Activated naive CD4-positive, alpha-beta T cell treated with anti-CD3 and anti-CD28 coated beads, Interleukin-2, amount 50 U/mL, for 24 hours (primary cell): ENCODE results near the gene ADAMTS17.
"Not testable (repeated sequence)": the region's sequence is repeated elsewhere in the genome, so short reads cannot be mapped to it uniquely, and the experiment has no call there.

ENCODE experiments used
- H3K27ac Mint-ChIP-seq: one replicate; pipeline ENCODE4 v1.8.0; 2021; ENCODE audit warnings: mild to moderate bottlenecking, mixed read lengths
- H3K27me3 Mint-ChIP-seq: one replicate; pipeline ENCODE4 v1.8.0; 2021; ENCODE audit warnings: mixed read lengths
- H3K36me3 Mint-ChIP-seq: one replicate; pipeline ENCODE4 v1.8.0; 2021; ENCODE audit warnings: mixed read lengths
- H3K4me1 Mint-ChIP-seq: one replicate; pipeline ENCODE4 v1.8.0; 2021; ENCODE audit warnings: mixed read lengths
- H3K4me3 Mint-ChIP-seq: one replicate; pipeline ENCODE4 v1.8.0; 2021; ENCODE audit warnings: mild to moderate bottlenecking, mixed read lengths
- H3K9me3 Mint-ChIP-seq: one replicate; pipeline ENCODE4 v1.8.0; 2021; ENCODE audit warnings: mixed read lengths

ADAMTS17 gene

GRCh38 chr15:99992611-99993231 is 349.1 kb downstream of the ADAMTS17 start:
- no peaks in the 10 kb centered on the region for H3K9me3 Mint-ChIP-seq
- no peaks in the 10 kb centered on the region for H3K27me3 Mint-ChIP-seq
- no peak overlapping the region for H3K27ac Mint-ChIP-seq
- H3K36me3 Mint-ChIP-seq, result peaks cover 25% of the 10 kb centered on the region
- no peaks in the 10 kb centered on the region for H3K4me1 Mint-ChIP-seq
- no peak overlapping the region for H3K4me3 Mint-ChIP-seq

- Mint-ChIP-seq H3K4me1 (no peaks in the 10 kb centered on the region), H3K36me3 (peaks cover 28% of the 10 kb centered on the region), H3K27me3 (peaks cover 2% of the 10 kb centered on the region), H3K4me3 (no peak overlapping the region), H3K27ac (no peak overlapping the region), H3K9me3 (no peaks in the 10 kb centered on the region)
These were observed 352.7 kb downstream of the ADAMTS17 start for GRCh38 chr15:99989095-99989494.

- Mint-ChIP-seq H3K4me1 (no peaks in the 10 kb centered on the region), H3K36me3 (peaks cover 26% of the 10 kb centered on the region), H3K27me3 (peaks cover 2% of the 10 kb centered on the region), H3K4me3 (no peak overlapping the region), H3K9me3 (no peaks in the 10 kb centered on the region), H3K27ac (no peak overlapping the region)
These were observed 354.1 kb downstream of the ADAMTS17 start for GRCh38 chr15:99987701-99988100.

GRCh38 chr15:99987119-99987506 is 354.7 kb downstream of the ADAMTS17 start:
- H3K27ac Mint-ChIP-seq, result no peak overlapping the region
- peaks cover 2% of the 10 kb centered on the region for H3K27me3 Mint-ChIP-seq
- H3K36me3 Mint-ChIP-seq, result peaks cover 24% of the 10 kb centered on the region
- H3K4me3 Mint-ChIP-seq, result no peak overlapping the region
- no peaks in the 10 kb centered on the region for H3K9me3 Mint-ChIP-seq
- H3K4me1 Mint-ChIP-seq, result no peaks in the 10 kb centered on the region

GRCh38 chr15:99986297-99987118 is 355.3 kb downstream of the ADAMTS17 start:
- Mint-ChIP-seq H3K4me3 (no peak overlapping the region), H3K9me3 (no peaks in the 10 kb centered on the region), H3K27ac (no peak overlapping the region), H3K27me3 (peaks cover 2% of the 10 kb centered on the region), H3K36me3 (peaks cover 19% of the 10 kb centered on the region), H3K4me1 (no peaks in the 10 kb centered on the region)

GRCh38 chr15:99985878-99986277 is 355.9 kb downstream of the ADAMTS17 start:
- peaks cover 17% of the 10 kb centered on the region for H3K36me3 Mint-ChIP-seq
- no peak overlapping the region for H3K27ac Mint-ChIP-seq
- H3K4me1 Mint-ChIP-seq, result no peaks in the 10 kb centered on the region
- H3K4me3 Mint-ChIP-seq, result no peak overlapping the region
- H3K9me3 Mint-ChIP-seq, result no peaks in the 10 kb centered on the region
- peaks cover 2% of the 10 kb centered on the region for H3K27me3 Mint-ChIP-seq

GRCh38 chr15:99984491-99985243 is 357.1 kb downstream of the ADAMTS17 start:
- Mint-ChIP-seq H3K9me3 (no peaks in the 10 kb centered on the region), H3K27ac (no peak overlapping the region), H3K4me3 (no peak overlapping the region), H3K4me1 (no peaks in the 10 kb centered on the region), H3K27me3 (peaks cover 2% of the 10 kb centered on the region), H3K36me3 (peaks cover 15% of the 10 kb centered on the region)

- Mint-ChIP-seq H3K27me3 (peaks cover 2% of the 10 kb centered on the region), H3K36me3 (peaks cover 12% of the 10 kb centered on the region), H3K27ac (no peak overlapping the region), H3K4me1 (no peaks in the 10 kb centered on the region), H3K9me3 (no peaks in the 10 kb centered on the region), H3K4me3 (no peak overlapping the region)
These were observed 357.9 kb downstream of the ADAMTS17 start for GRCh38 chr15:99983886-99984286.

GRCh38 chr15:99983171-99983885 is 358.4 kb downstream of the ADAMTS17 start:
- H3K27ac Mint-ChIP-seq, result no peak overlapping the region

GRCh38 chr15:99982662-99983061 is 359.1 kb downstream of the ADAMTS17 start:
- Mint-ChIP-seq H3K4me3 (no peak overlapping the region), H3K27me3 (peaks cover 2% of the 10 kb centered on the region), H3K27ac (no peak overlapping the region), H3K9me3 (no peaks in the 10 kb centered on the region), H3K36me3 (peaks cover 3% of the 10 kb centered on the region), H3K4me1 (no peaks in the 10 kb centered on the region)

More at GRCh38 chr15:99983171-99983885, 358.4 kb downstream of the ADAMTS17 start:
- H3K4me1 Mint-ChIP-seq, result no peaks in the 10 kb centered on the region
- no peak overlapping the region for H3K4me3 Mint-ChIP-seq
- peaks cover 2% of the 10 kb centered on the region for H3K27me3 Mint-ChIP-seq
- peaks cover 7% of the 10 kb centered on the region for H3K36me3 Mint-ChIP-seq
- H3K9me3 Mint-ChIP-seq, result no peaks in the 10 kb centered on the region

- H3K27ac Mint-ChIP-seq, result no peak overlapping the region
- no peaks in the 10 kb centered on the region for H3K9me3 Mint-ChIP-seq
- H3K4me1 Mint-ChIP-seq, result no peaks in the 10 kb centered on the region
- H3K4me3 Mint-ChIP-seq, result no peak overlapping the region
- H3K27me3 Mint-ChIP-seq, result peaks cover 2% of the 10 kb centered on the region
- peaks cover 3% of the 10 kb centered on the region for H3K36me3 Mint-ChIP-seq
These were observed 359.7 kb downstream of the ADAMTS17 start for GRCh38 chr15:99981839-99982658.

GRCh38 chr15:99981191-99981647 is 360.6 kb downstream of the ADAMTS17 start:
- Mint-ChIP-seq H3K27ac (no peak overlapping the region), H3K27me3 (peaks cover 2% of the 10 kb centered on the region)

GRCh38 chr15:99980752-99981151 is 361.0 kb downstream of the ADAMTS17 start:
- no peak overlapping the region for H3K27ac Mint-ChIP-seq
- no peaks in the 10 kb centered on the region for H3K9me3 Mint-ChIP-seq
- H3K36me3 Mint-ChIP-seq, result peaks cover 3% of the 10 kb centered on the region
- no peaks in the 10 kb centered on the region for H3K4me1 Mint-ChIP-seq
- H3K27me3 Mint-ChIP-seq, result peaks cover 2% of the 10 kb centered on the region
- no peak overlapping the region for H3K4me3 Mint-ChIP-seq

More at GRCh38 chr15:99981191-99981647, 360.6 kb downstream of the ADAMTS17 start:
- H3K4me1 Mint-ChIP-seq, result no peaks in the 10 kb centered on the region
- H3K9me3 Mint-ChIP-seq, result no peaks in the 10 kb centered on the region
- no peak overlapping the region for H3K4me3 Mint-ChIP-seq
- peaks cover 3% of the 10 kb centered on the region for H3K36me3 Mint-ChIP-seq

GRCh38 chr15:99979886-99980285 is 361.9 kb downstream of the ADAMTS17 start:
- H3K9me3 Mint-ChIP-seq, H3K36me3 Mint-ChIP-seq, H3K27me3 Mint-ChIP-seq, H3K27ac Mint-ChIP-seq, H3K4me1 Mint-ChIP-seq, H3K4me3 Mint-ChIP-seq: not testable (repeated sequence)
